WI38 (cell line): ENCODE results near the gene MERTK.

ENCODE experiments used
- H3K4me3 ChIP-seq: 2 replicates; pipeline ENCODE4 v1.5.1; 2011; ENCODE audit warnings: low read depth, mild to moderate bottlenecking, control low read depth, low read length
- CTCF ChIP-seq: IDR thresholded peaks from 2 replicates; pipeline ENCODE4 v1.5.1; 2012; ENCODE audit warnings: low read depth, mild to moderate bottlenecking, control low read depth, low read length

MERTK gene

GRCh38 chr2:112026509-112026908, 128.1 kb downstream of the MERTK start:
- TF ChIP-seq CTCF: no peak
- no peak overlapping the region for H3K4me3 ChIP-seq

- no peak overlapping the region for H3K4me3 ChIP-seq
- no peak for TF ChIP-seq CTCF
These were observed 129.4 kb downstream of the MERTK start for GRCh38 chr2:112027767-112028166.

GRCh38 chr2:112029164-112029563, 130.8 kb downstream of the MERTK start:
- no peak overlapping the region for H3K4me3 ChIP-seq
- no peak for TF ChIP-seq CTCF

- no peak overlapping the region for H3K4me3 ChIP-seq
- no peak for TF ChIP-seq CTCF
These were observed 133.2 kb downstream of the MERTK start for GRCh38 chr2:112031473-112032223.

- TF ChIP-seq CTCF: no peak
- H3K4me3 ChIP-seq: no peak overlapping the region
These were observed 133.8 kb downstream of the MERTK start for GRCh38 chr2:112032224-112032586.

GRCh38 chr2:112032689-112033465, 134.5 kb downstream of the MERTK start:
- no peak overlapping the region for H3K4me3 ChIP-seq
- TF ChIP-seq CTCF: no peak

- no peak overlapping the region for H3K4me3 ChIP-seq
- TF ChIP-seq CTCF: no peak
These were observed 135.2 kb downstream of the MERTK start for GRCh38 chr2:112033600-112033999.
